Measurements from ENCODE around the gene DLEC1. TPM values are rescaled to one million over a fixed set of nuclear protein-coding genes. Genes with fewer than 3 reads are reported as not detected.

Gene DLEC1
- total RNA-seq, 1 donor, result under 0.01 TPM

DNA sequence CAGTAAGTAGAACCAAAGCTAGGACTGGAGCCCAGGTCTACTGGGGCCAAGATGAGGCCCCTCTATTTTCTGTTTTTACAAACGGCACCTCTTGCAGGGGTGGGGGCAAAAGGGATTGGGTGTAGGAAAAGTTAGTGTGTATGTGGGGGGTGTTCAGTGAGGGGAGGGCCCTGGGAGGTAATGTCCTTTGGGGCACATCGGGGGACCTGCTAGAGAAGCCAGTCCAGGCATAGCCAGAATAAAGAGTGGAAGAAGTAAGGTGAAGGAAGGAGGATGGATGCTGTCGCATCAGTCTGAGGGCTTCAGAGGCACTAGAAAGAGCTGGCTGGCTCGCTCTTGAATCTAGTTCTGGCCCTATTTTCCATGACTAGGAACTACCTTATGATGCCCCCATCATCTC is 12.2 kb upstream of the DLEC1 start:
- TF ChIP-seq, protein P1, sequence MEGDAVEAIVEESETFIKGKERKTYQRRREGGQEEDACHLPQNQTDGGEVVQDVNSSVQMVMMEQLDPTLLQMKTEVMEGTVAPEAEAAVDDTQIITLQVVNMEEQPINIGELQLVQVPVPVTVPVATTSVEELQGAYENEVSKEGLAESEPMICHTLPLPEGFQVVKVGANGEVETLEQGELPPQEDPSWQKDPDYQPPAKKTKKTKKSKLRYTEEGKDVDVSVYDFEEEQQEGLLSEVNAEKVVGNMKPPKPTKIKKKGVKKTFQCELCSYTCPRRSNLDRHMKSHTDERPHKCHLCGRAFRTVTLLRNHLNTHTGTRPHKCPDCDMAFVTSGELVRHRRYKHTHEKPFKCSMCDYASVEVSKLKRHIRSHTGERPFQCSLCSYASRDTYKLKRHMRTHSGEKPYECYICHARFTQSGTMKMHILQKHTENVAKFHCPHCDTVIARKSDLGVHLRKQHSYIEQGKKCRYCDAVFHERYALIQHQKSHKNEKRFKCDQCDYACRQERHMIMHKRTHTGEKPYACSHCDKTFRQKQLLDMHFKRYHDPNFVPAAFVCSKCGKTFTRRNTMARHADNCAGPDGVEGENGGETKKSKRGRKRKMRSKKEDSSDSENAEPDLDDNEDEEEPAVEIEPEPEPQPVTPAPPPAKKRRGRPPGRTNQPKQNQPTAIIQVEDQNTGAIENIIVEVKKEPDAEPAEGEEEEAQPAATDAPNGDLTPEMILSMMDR (IDR thresholded peaks at IDR 0.05; ENCODE audit: extremely low read depth, low read depth, low read length), result no peak
- Histone ChIP-seq H4K20me1 (ENCODE audit: insufficient read depth, low read length) (peaks cover 4% of the 10 kb centered on the region), H3K27me3 (ENCODE audit: insufficient read depth, low read length) (no peaks in the 10 kb centered on the region), H3K4me1 (ENCODE audit: insufficient read depth, low read length) (peaks cover 34% of the 10 kb centered on the region), H3K9me3 (ENCODE audit: low read depth, low read length) (no peaks in the 10 kb centered on the region), H3K27ac (ENCODE audit: low read depth, low read length) (no peak overlapping the region), H2AFZ (ENCODE audit: low read length) (no peak overlapping the region), H3K79me2 (ENCODE audit: insufficient read depth, low read length) (peaks cover 24% of the 10 kb centered on the region), H3K4me3 (ENCODE audit: insufficient read depth, low read length) (no peak overlapping the region), H3K36me3 (ENCODE audit: insufficient read depth, low read length) (no peaks in the 10 kb centered on the region), H3K4me2 (ENCODE audit: insufficient read depth, low read length) (no peak overlapping the region)
- DNase-seq (ENCODE audit: insufficient read length, low spot score, missing footprints), result peak; percentile 57

DNA sequence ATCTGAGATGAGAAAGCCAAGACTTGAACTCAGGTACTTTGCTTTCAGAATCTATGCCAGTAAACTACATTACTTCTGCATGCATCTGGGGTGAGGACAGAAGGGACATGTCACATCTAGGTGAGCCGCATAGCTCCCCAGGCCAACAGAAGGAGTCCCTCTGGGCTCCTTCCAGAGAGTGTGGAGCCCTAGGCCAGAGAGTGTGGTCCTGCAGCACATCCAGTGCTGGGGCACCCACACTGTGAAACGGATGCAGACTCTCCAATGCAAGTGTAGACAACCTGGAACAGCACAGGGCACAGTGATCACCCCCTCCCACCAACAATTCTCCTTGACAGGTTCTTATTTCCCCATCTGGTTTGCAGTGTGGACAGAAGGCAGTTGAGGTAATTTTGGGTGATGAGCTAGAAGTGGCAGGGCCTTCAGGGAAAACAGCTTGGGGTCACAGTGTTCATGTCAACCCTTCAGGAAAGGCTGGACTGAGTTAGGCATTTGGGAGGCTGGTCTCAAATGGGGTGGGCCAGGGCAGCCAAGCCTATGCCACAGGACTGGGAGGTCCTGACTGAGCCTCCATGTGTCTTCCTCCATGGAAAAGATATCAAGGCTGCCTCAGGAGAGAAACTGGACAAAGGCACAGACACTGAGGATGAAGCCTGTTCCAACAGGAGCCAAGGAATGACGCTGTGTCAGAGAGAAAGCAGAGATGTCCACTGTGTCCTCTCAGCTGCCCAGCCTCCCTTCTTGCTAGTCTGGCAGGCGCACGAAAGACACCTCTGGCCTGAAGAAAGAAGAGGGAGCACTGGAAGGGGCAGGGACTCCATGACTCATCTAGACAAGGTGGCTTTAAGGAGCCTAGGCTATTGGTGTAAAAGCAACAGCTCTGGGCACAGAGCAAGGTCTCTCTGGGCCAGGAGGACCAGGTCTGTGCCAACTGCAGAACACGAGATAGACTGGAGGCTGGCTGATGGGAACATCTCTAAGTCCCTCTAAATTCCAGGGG is 11.2 kb upstream of the DLEC1 start:
- Histone ChIP-seq H3K4me3 (ENCODE audit: insufficient read depth, low read length) (peak overlapping the region; percentile 82), H3K27me3 (ENCODE audit: insufficient read depth, low read length) (no peaks in the 10 kb centered on the region), H3K9me3 (ENCODE audit: low read depth, low read length) (no peaks in the 10 kb centered on the region), H3K79me2 (ENCODE audit: insufficient read depth, low read length) (peaks cover 22% of the 10 kb centered on the region), H2AFZ (ENCODE audit: low read length) (no peak overlapping the region), H3K4me1 (ENCODE audit: insufficient read depth, low read length) (peaks cover 36% of the 10 kb centered on the region), H3K36me3 (ENCODE audit: insufficient read depth, low read length) (no peaks in the 10 kb centered on the region), H3K4me2 (ENCODE audit: insufficient read depth, low read length) (peak overlapping the region; percentile 88), H3K27ac (ENCODE audit: low read depth, low read length) (no peak overlapping the region), H4K20me1 (ENCODE audit: insufficient read depth, low read length) (peaks cover 4% of the 10 kb centered on the region)
- TF ChIP-seq, protein P1 (IDR thresholded peaks at IDR 0.05; ENCODE audit: extremely low read depth, low read depth, low read length), result no peak
- DNase-seq (ENCODE audit: insufficient read length, low spot score, missing footprints), result peak; percentile 61

DNA sequence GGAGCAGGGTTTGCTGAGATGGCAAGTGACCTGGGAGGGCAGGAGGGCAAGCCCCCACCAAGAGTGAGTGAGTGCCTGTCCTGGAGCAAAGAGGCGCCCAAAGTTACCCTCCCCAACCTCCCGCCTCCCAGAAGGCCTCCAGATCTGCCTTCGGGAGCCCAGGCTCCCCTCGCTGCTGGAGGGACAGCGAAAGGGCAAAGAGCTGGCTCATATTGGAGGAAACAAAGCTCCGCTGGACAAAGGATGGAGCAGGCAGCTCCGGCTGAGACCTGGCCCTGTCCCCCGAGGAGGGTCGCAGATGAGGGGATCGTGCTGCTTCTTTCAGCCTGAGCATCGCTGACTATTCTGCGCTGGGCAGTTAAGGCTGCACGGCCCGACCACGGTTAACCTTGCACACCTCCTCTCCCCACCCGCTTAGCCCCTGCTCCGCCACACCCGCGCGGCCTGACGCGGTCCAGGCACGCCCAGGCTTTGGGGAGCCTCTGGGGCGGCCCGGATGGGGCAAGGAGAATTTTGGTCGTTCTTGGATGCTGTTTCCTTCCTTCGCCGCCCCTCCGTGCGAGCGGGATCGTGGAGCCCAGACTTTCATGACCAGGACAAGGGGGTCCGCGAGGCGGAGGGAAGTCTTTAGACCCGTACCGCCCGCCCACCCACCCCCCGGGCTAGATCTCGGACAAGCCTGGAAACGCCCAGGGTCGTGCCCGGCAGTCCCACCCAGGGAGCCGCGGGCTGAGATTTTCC is 10.2 kb upstream of the DLEC1 start:
- H2AFZ ChIP-seq (ENCODE audit: low read length), result peak overlapping the region; percentile 78
- no peaks in the 10 kb centered on the region for H3K27me3 ChIP-seq (ENCODE audit: insufficient read depth, low read length)
- H3K36me3 ChIP-seq (ENCODE audit: insufficient read depth, low read length), result no peaks in the 10 kb centered on the region
- no peaks in the 10 kb centered on the region for H3K9me3 ChIP-seq (ENCODE audit: low read depth, low read length)
- no peak overlapping the region for H3K27ac ChIP-seq (ENCODE audit: low read depth, low read length)
- peaks cover 16% of the 10 kb centered on the region for H3K79me2 ChIP-seq (ENCODE audit: insufficient read depth, low read length)
- TF ChIP-seq, protein P1 (IDR thresholded peaks at IDR 0.05; ENCODE audit: extremely low read depth, low read depth, low read length), result no peak
- peaks cover 4% of the 10 kb centered on the region for H4K20me1 ChIP-seq (ENCODE audit: insufficient read depth, low read length)
- H3K4me2 ChIP-seq (ENCODE audit: insufficient read depth, low read length), result peak overlapping the region; percentile 88
- peaks cover 36% of the 10 kb centered on the region for H3K4me1 ChIP-seq (ENCODE audit: insufficient read depth, low read length)
- DNase-seq (ENCODE audit: insufficient read length, low spot score, missing footprints), result peak; percentile 92
- peak overlapping the region; percentile 82 for H3K4me3 ChIP-seq (ENCODE audit: insufficient read depth, low read length)
